GM12874 (cell line): ENCODE data around the gene FBXO8.

Experiments
- CTCF ChIP-seq: IDR thresholded peaks from 2 replicates; pipeline ENCODE4 v1.5.1; 2011; ENCODE audit warnings: low read depth, mild to moderate bottlenecking, control low read depth, low read length, moderate library complexity; ENCODE audit not compliant: insufficient read depth

Gene FBXO8

GRCh38 chr4:174265916-174266315 lies 17.6 kb downstream of the FBXO8 start:
- no peak for TF ChIP-seq CTCF

GRCh38 chr4:174263445-174263736 lies 20.1 kb downstream of the FBXO8 start:
- TF ChIP-seq CTCF = no peak

- TF ChIP-seq CTCF = no peak
Observed at GRCh38 chr4:174262624-174263444, 20.6 kb downstream of the FBXO8 start.

GRCh38 chr4:174260099-174260498 lies 23.4 kb downstream of the FBXO8 start:
- TF ChIP-seq CTCF = no peak

- no peak for TF ChIP-seq CTCF
Observed at GRCh38 chr4:174259580-174259979, 23.9 kb downstream of the FBXO8 start.

- no peak for TF ChIP-seq CTCF
Observed at GRCh38 chr4:174256277-174256713, 27.2 kb downstream of the FBXO8 start.

- TF ChIP-seq CTCF = no peak
Observed at GRCh38 chr4:174255786-174256185, 27.7 kb downstream of the FBXO8 start.

- TF ChIP-seq CTCF = no peak
Observed at GRCh38 chr4:174255374-174255773, 28.1 kb downstream of the FBXO8 start.
